CD4-positive, alpha-beta T cell treated with Interleukin-4 for 1 hour (primary cell): ENCODE measurements around the gene SPATA24.
A peak's percentile ranks its signal among the peaks of the same experiment; 100 is the strongest.
"Not testable (repeated sequence)": the region's sequence is repeated elsewhere in the genome, so short reads cannot be mapped to it uniquely, and the experiment has no call there.

Experiments
- DNase-seq, 2 donors: peaks; one replicate each; pipeline ENCODE4 v3.0.0-alpha.2; 2020 to 2022

Gene SPATA24

GRCh38 chr5:139403787-139404483, at the start of gene SPATA24:
TSS of gene SPATA24 (minus strand) at chr5:139404089. CDS start at chr5:139404060, 29 bp downstream.
- peak; percentile 98 for DNase-seq

GRCh38 chr5:139451878-139452660, 48.2 kb upstream of the SPATA24 start:
- no peak for DNase-seq

- DNase-seq, result no peak
Measured at GRCh38 chr5:139451176-139451575, 47.3 kb upstream of the SPATA24 start.

- no peak for DNase-seq
Measured at GRCh38 chr5:139446956-139447779, 43.3 kb upstream of the SPATA24 start.

- no peak for DNase-seq
Measured at GRCh38 chr5:139445325-139446170, 41.7 kb upstream of the SPATA24 start.

- peak in 1 of 2 donors; percentile 48 for DNase-seq
Measured at GRCh38 chr5:139443831-139444453, 40.1 kb upstream of the SPATA24 start.

GRCh38 chr5:139440416-139440815, 36.5 kb upstream of the SPATA24 start:
- DNase-seq, result not testable (repeated sequence)

GRCh38 chr5:139439013-139439903, 35.4 kb upstream of the SPATA24 start, which contains the start of gene DNAJC18:
TSS of gene DNAJC18 (minus strand) at chr5:139439525. CDS start at chr5:139439445, 80 bp downstream.
- peak; percentile 90 to 92 for DNase-seq

GRCh38 chr5:139438707-139439012, 34.8 kb upstream of the SPATA24 start:
- no peak for DNase-seq

- DNase-seq, result no peak
Measured at GRCh38 chr5:139435676-139436075, 31.8 kb upstream of the SPATA24 start.

- no peak for DNase-seq
Measured at GRCh38 chr5:139431706-139432105, 27.8 kb upstream of the SPATA24 start.

GRCh38 chr5:139430015-139430414, 26.1 kb upstream of the SPATA24 start:
- DNase-seq, result no peak

- DNase-seq, result no peak
Measured at GRCh38 chr5:139426203-139426885, 22.5 kb upstream of the SPATA24 start.

- no peak for DNase-seq
Measured at GRCh38 chr5:139425497-139425896, 21.6 kb upstream of the SPATA24 start.

GRCh38 chr5:139422307-139422893, 18.5 kb upstream of the SPATA24 start:
- DNase-seq, result peak; percentile 74 to 88

- no peak for DNase-seq
Measured at GRCh38 chr5:139419226-139420192, 15.6 kb upstream of the SPATA24 start.

- DNase-seq, result no peak
Measured at GRCh38 chr5:139418793-139419192, 14.9 kb upstream of the SPATA24 start.

GRCh38 chr5:139417214-139417613, 13.3 kb upstream of the SPATA24 start:
- no peak for DNase-seq

GRCh38 chr5:139416651-139417050, 12.8 kb upstream of the SPATA24 start:
- DNase-seq, result no peak
